K562 (cell line): ENCODE data around the gene SNX9. TPM values are rescaled to one million over a fixed set of nuclear protein-coding genes. Genes with fewer than 3 reads are reported as not detected.
A peak's percentile ranks its signal among the peaks of the same experiment; 100 is the strongest.

Source experiments
- AFF1 ChIP-seq, 2 experiments: fragments of 450-650 bp; IDR thresholded peaks; 2 replicates each; pipeline ENCODE4 v1.6.1; 2018; ENCODE audit warnings: mild to moderate bottlenecking in 2 of 2, low read depth in 1 of 2; ENCODE audit not compliant: partially characterized antibody in 2 of 2
- CBFB ChIP-seq: sonication (generic); formaldehyde crosslinking; IDR thresholded peaks from 2 replicates; pipeline ENCODE4 v1.4.0; 2020; ENCODE audit warnings: mild to moderate bottlenecking, missing genetic modification reagents
- FOXA1 ChIP-seq: fragments of 450-650 bp; IDR thresholded peaks from 2 replicates; pipeline ENCODE4 v1.6.1; 2016; ENCODE audit warnings: mild to moderate bottlenecking, borderline replicate concordance
- GABPB1 ChIP-seq: sonication (generic); formaldehyde crosslinking; IDR thresholded peaks from 2 replicates; pipeline ENCODE4 v1.8.0; 2022; ENCODE audit warnings: mild to moderate bottlenecking, missing genetic modification reagents
- HLTF ChIP-seq: fragments of 450-650 bp; IDR thresholded peaks from 2 replicates; pipeline ENCODE4 v1.6.1; 2016
- MAFF ChIP-seq: IDR thresholded peaks from 2 replicates; pipeline ENCODE4 v1.6.1; 2012; ENCODE audit warnings: low read length, improper control_type of control experiment
- RBBP5 ChIP-seq: fragments of 200-600 bp; sonication (generic); IDR thresholded peaks from 2 replicates; pipeline ENCODE4 v1.6.1; 2012; ENCODE audit warnings: borderline replicate concordance, mild to moderate bottlenecking, low read length, control low read depth, inconsistent platforms; ENCODE audit not compliant: insufficient read depth, poor library complexity, severe bottlenecking
- TAL1 ChIP-seq: fragments of 450-650 bp; IDR thresholded peaks from 2 replicates; pipeline ENCODE4 v1.6.1; 2016; ENCODE audit warnings: mild to moderate bottlenecking
- ZEB2 ChIP-seq: fragments of 450-650 bp; IDR thresholded peaks from 2 replicates; pipeline ENCODE4 v1.6.1; 2016
- ZMIZ1 ChIP-seq, 2 experiments: fragments of 150-350 bp in 1 of 2; IDR thresholded peaks; 2 replicates each; pipeline ENCODE4 v1.6.1; 2012 to 2016; ENCODE audit warnings: low read depth in 2 of 2, low read length in 2 of 2, mild to moderate bottlenecking in 1 of 2, moderate library complexity in 1 of 2
- ZNF318 ChIP-seq, 2 experiments: fragments of 450-650 bp; IDR thresholded peaks; 2 replicates each; pipeline ENCODE4 v1.6.1; 2016; ENCODE audit warnings: mild to moderate bottlenecking in 2 of 2, borderline replicate concordance in 1 of 2, low read depth in 1 of 2, moderate library complexity in 1 of 2
- polyA plus RNA-seq, 8 experiments: library from polyadenylated mRNA; depleted of rRNA in 4 of 8; stranded (reverse) in 5 of 8; unstranded in 3 of 8; fragments of >200 nt; fragmentation: Nextera tagmentation in 2 of 8; fragmentation: Illumina TruSeq in 1 of 8; extraction: Ambion mirVana in 2 of 8; extraction: Trizol in 1 of 8; gene quantifications; 2 replicates each; pipeline versions ENCODE4 v1.2.1 to v1.2.3, GENCODE V29; 2011 to 2014; ENCODE audit warnings: inconsistent platforms in 1 of 8, missing spikeins in 1 of 8
- total RNA-seq, 7 experiments: library from RNA; depleted of rRNA in 6 of 7; stranded (reverse); fragments of >200 nt in 6 of 7; fragmentation: Illumina TruSeq in 2 of 7; extraction: Trizol in 2 of 7; gene quantifications; 2 replicates each; pipeline versions ENCODE4 v1.2.1 to v1.2.3, GENCODE V29; 2011 to 2021; ENCODE audit warnings: low replicate concordance in 1 of 7

SNX9 gene
- total and polyA plus RNA-seq, 9 of the 15 experiments (the other 6 are each of a cell fraction or from before 2014, with no cell fraction given) = 6.0 to 81.7 (median 57.1) TPM

GRCh38 chr6:157825243-157825904, 2.3 kb downstream of the SNX9 start (continued):
- TF ChIP-seq ZNF318 (IDR thresholded peaks at IDR 0.05; ENCODE audit: borderline replicate concordance in 1 of 2, low read depth in 1 of 2) (peak in 1 of 2 experiments; percentile 46; a peak in 1 of 4 replicates), HLTF (0 out of 2 replicates have a peak, but pooled peaks have one; percentile 42), MAFF (peak; percentile 39), ZMIZ1 (IDR thresholded peaks at IDR 0.05; ENCODE audit: low read depth in 2 of 2, low read length in 2 of 2) (peak in 1 of 2 experiments; percentile 73; a peak in 1 of 4 replicates), RBBP5 (peak; percentile 60), AFF1 (IDR thresholded peaks at IDR 0.05; ENCODE audit: low read depth in 1 of 2, partially characterized antibody in 2 of 2) (peak; percentile 25 to 78), FOXA1 (peak; percentile 95), ZEB2 (peak; percentile 64), TAL1 (peak; percentile 83), GABPB1 (CRISPR knock-in tag) (peak; percentile 12; the same call in 1 of the 2 replicates), CBFB (CRISPR knock-in tag) (no peak)
